Gastrocnemius medialis (tissue), 4 donors: ENCODE data around the gene CFHR5. TPM values are rescaled to one million over a fixed set of nuclear protein-coding genes. Genes with fewer than 3 reads are reported as not detected.
"Not testable (repeated sequence)": the region's sequence is repeated elsewhere in the genome, so short reads cannot be mapped to it uniquely, and the experiment has no call there.

Source experiments
- ATAC-seq, 2 donors: fragments of 150-250 bp; one replicate each; pipeline ENCODE4 v1.9.1; 2016
- DNase-seq, 2 donors: peaks; one replicate each; pipeline ENCODE4 v3.0.0-alpha.2; 2019
- H3K27ac ChIP-seq, 4 donors: fragments of 200-600 bp; sonication (generic); 1 replicate in 1 of 4; 2 replicates in 3 of 4; pipeline ENCODE4 v1.5.1; 2016 to 2018; ENCODE audit warnings: mild to moderate bottlenecking in 2 of 4, moderate library complexity in 1 of 4
- H3K27me3 ChIP-seq, 3 donors: fragments of 200-600 bp; sonication (generic) in 2 of 3; 1 replicate in 1 of 3; 2 replicates in 2 of 3; pipeline versions ENCODE4 v1.5.1 to v1.6.0; 2016 to 2019; ENCODE audit warnings: mild to moderate bottlenecking in 1 of 3, moderate library complexity in 1 of 3
- H3K36me3 ChIP-seq, 2 donors: fragments of 200-600 bp; sonication (generic) in 1 of 2; one replicate each; pipeline ENCODE4 v1.5.1; 2017 to 2018
- H3K4me1 ChIP-seq, 2 donors: fragments of 200-600 bp; sonication (generic) in 1 of 2; one replicate each; pipeline ENCODE4 v1.5.1; 2016 to 2017; ENCODE audit warnings: mild to moderate bottlenecking in 2 of 2
- H3K4me3 ChIP-seq, 4 donors: fragments of 200-600 bp; sonication (generic) in 3 of 4; 1 replicate in 1 of 4; 2 replicates in 3 of 4; pipeline ENCODE4 v1.5.1; 2016 to 2019; ENCODE audit warnings: mild to moderate bottlenecking in 2 of 4
- H3K9me3 ChIP-seq, 3 donors: fragments of 200-600 bp; sonication (generic) in 2 of 3; 1 replicate in 1 of 3; 2 replicates in 2 of 3; pipeline ENCODE4 v1.5.1; 2016 to 2019
- CTCF ChIP-seq, 5 experiments: fragments of 450-650 bp in 3 of 5; fragments of 200-600 bp in 2 of 5; sonication (generic) in 2 of 5; IDR thresholded peaks in 4 of 5; conservative IDR thresholded peaks in 1 of 5; 1 replicate in 4 of 5; 2 replicates in 1 of 5; pipeline ENCODE4 v1.5.1; 2016 to 2019; ENCODE audit warnings: antibody characterized with exemption in 5 of 5, mild to moderate bottlenecking in 3 of 5, moderate library complexity in 3 of 5
- POLR2A ChIP-seq, 2 donors: fragments of 450-650 bp; IDR thresholded peaks; one replicate each; pipeline ENCODE4 v1.6.1; 2017; ENCODE audit warnings: antibody characterized with exemption in 2 of 2, mild to moderate bottlenecking in 2 of 2, moderate library complexity in 2 of 2
- in situ Hi-C, 4 donors: fragments of 200-750 bp; cut with MboI; loops; one replicate each; pipeline versions ENCODE4 v1.15.0 to v1.8.0; 2017; ENCODE audit warnings: low sequenced_read_pairs in 4 of 4
- intact Hi-C: fragments of 100-400 bp; cut with DNase I; formaldehyde crosslinking; loops from one replicate; pipeline ENCODE4 v1.15.1; 2023; ENCODE audit warnings: low total_unique reads
- total RNA-seq, 4 donors: library from RNA; depleted of rRNA; stranded (reverse); fragments of >200 nt; gene quantifications; one replicate each; pipeline versions ENCODE4 v1.1.0 to v1.2.3, GENCODE V29; 2016

The CFHR5 gene
- total RNA-seq = not detected

DNA sequence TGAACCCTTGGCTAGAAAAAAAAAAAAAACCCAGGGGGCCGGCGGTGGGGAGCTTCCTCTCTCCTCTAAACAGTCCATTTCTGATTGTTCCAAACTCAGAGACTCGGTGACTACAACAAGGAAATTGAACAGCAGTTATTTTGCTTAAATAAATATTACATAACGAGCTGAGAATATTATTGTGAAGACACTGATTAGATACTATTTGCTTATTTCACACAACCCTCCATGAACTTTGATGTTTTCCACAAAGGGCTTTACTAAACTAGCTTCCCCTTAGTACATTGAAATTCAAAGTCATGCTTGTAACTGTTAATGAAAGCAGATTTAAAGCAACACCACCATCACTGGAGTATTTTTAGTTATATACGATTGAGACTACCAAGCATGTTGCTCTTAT is at the start of gene CFHR5:
Gene CFHR5 (plus strand): TSS at position 279 of the 400 bp plus-strand sequence. CDS start 109 bp downstream, at position 388.
- ATAC-seq = no peak
- Histone ChIP-seq H3K36me3 (no peaks in the 10 kb centered on the region), H3K4me3 (no peak within 1 kb of the TSS), H3K4me1 (no peaks in the 10 kb centered on the region), H3K27me3 (no peaks in the 10 kb centered on the region), H3K27ac (no peak within 1 kb of the TSS), H3K9me3 (no peaks in the 10 kb centered on the region)
- intact Hi-C loops (no loop called here), in situ Hi-C loops (no loop called here)
- TF ChIP-seq POLR2A (IDR thresholded peaks at IDR 0.05) = no peak
- TF ChIP-seq CTCF (IDR thresholded peaks at IDR 0.05 in 4 of 5, conservative IDR thresholded peaks at IDR 0.05 in 1 of 5) = no peak
- DNase-seq = no peak

DNA sequence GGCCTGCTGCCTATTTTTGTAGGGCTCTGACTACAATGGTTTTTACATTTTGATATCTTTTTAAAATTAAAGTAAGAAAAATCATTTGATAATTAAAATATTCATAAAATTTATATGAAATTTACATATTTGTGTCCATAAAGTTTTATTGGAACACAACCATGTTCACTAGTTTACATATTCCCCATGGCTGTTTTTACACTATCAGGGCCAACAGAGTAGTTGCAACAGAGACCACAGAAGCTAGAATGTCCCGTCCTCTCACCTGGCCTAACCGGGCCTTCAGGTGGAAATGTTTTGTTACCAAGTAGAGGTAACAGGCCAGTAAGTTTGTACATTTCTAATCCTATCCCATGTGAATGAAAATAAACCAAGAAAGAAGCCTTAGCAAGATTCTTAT is 44.5 kb upstream of the CFHR5 start:
- H3K4me1 ChIP-seq, H3K36me3 ChIP-seq, in situ Hi-C loops, H3K4me3 ChIP-seq, ATAC-seq, H3K27me3 ChIP-seq, DNase-seq, intact Hi-C loops, H3K27ac ChIP-seq, H3K9me3 ChIP-seq: not testable (repeated sequence)

DNA sequence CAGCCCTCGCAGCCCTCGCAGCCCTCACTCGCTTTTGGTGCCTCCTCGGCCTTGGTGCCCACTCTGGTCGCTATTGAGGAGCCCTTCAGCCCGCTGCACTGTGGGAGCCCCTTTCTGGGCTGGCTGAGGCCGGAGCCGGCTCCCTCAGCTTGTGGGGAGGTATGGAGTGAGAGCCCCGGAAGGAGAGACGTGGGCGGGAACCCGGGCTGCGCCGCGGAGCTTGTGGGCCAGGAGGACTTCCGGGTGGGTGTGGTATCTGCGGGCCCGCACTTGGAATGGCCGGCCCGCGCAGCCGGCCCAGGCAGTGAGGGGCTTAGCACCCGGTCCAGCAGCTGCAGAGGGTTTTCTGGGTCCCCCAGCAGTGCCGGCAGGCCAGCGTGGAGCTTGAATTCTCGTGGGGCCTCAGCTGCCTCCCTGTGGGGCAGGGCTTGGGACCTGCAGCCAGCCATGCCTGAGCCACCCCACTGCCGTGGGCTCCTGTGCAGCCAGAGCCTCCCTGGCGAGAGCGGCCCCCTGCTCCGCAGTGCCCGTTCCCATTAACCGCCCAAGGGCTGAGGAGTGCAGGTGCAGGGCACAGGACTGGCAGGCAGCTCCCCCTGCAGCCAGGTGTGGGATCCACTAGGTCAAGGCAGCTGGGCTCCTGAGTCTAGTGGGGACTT is 43.7 kb upstream of the CFHR5 start:
- DNase-seq (no peak), ATAC-seq (no peak)
- Histone ChIP-seq H3K4me3 (no peak overlapping the region), H3K9me3 (no peaks in the 10 kb centered on the region), H3K36me3 (no peaks in the 10 kb centered on the region), H3K27ac (no peak overlapping the region), H3K4me1 (no peaks in the 10 kb centered on the region), H3K27me3 (no peaks in the 10 kb centered on the region)
- in situ Hi-C loops (no loop called here), intact Hi-C loops (no loop called here)
- TF ChIP-seq CTCF (IDR thresholded peaks at IDR 0.05 in 4 of 5, conservative IDR thresholded peaks at IDR 0.05 in 1 of 5) (no peak), POLR2A (IDR thresholded peaks at IDR 0.05) (no peak)

- H3K27ac ChIP-seq, H3K9me3 ChIP-seq, H3K36me3 ChIP-seq, ATAC-seq, H3K4me1 ChIP-seq, in situ Hi-C loops, H3K4me3 ChIP-seq, DNase-seq, H3K27me3 ChIP-seq, intact Hi-C loops: not testable (repeated sequence)
Measured at GRCh38 chr1:196941474-196941873, 35.9 kb upstream of the CFHR5 start.

GRCh38 chr1:196943568-196943967 is 33.8 kb upstream of the CFHR5 start, which contains the start of gene CFHR2:
Gene CFHR2, plus strand, starts transcription at chr1:196943738. Its CDS starts 143 bp downstream, at chr1:196943881.
- DNase-seq, H3K9me3 ChIP-seq, H3K27ac ChIP-seq, intact Hi-C loops, H3K4me1 ChIP-seq, H3K27me3 ChIP-seq, H3K36me3 ChIP-seq, H3K4me3 ChIP-seq, in situ Hi-C loops, ATAC-seq: not testable (repeated sequence)

GRCh38 chr1:196951711-196952394 is 25.5 kb upstream of the CFHR5 start:
- H3K27me3 ChIP-seq = no peaks in the 10 kb centered on the region
- no peaks in the 10 kb centered on the region for H3K9me3 ChIP-seq
- no peak for DNase-seq
- ATAC-seq = no peak
- TF ChIP-seq POLR2A (IDR thresholded peaks at IDR 0.05) = no peak
- TF ChIP-seq CTCF (IDR thresholded peaks at IDR 0.05 in 4 of 5, conservative IDR thresholded peaks at IDR 0.05 in 1 of 5) = no peak
- no peaks in the 10 kb centered on the region for H3K36me3 ChIP-seq
- no peak overlapping the region for H3K4me3 ChIP-seq
- no peak overlapping the region for H3K27ac ChIP-seq
- in situ Hi-C loops = no loop called here
- intact Hi-C loops = no loop called here
- H3K4me1 ChIP-seq = no peaks in the 10 kb centered on the region
